GM12872 (cell line): Measurements from ENCODE around the gene PAAF1.

Experiments used
- CTCF ChIP-seq: IDR thresholded peaks from 3 replicates; pipeline ENCODE4 v1.5.1; 2011; ENCODE audit warnings: low read depth, mild to moderate bottlenecking, low read length, moderate library complexity; ENCODE audit not compliant: insufficient read depth

PAAF1 gene

GRCh38 chr11:73939096-73939495, 62.3 kb downstream of the PAAF1 start:
- TF ChIP-seq CTCF: no peak

DNA sequence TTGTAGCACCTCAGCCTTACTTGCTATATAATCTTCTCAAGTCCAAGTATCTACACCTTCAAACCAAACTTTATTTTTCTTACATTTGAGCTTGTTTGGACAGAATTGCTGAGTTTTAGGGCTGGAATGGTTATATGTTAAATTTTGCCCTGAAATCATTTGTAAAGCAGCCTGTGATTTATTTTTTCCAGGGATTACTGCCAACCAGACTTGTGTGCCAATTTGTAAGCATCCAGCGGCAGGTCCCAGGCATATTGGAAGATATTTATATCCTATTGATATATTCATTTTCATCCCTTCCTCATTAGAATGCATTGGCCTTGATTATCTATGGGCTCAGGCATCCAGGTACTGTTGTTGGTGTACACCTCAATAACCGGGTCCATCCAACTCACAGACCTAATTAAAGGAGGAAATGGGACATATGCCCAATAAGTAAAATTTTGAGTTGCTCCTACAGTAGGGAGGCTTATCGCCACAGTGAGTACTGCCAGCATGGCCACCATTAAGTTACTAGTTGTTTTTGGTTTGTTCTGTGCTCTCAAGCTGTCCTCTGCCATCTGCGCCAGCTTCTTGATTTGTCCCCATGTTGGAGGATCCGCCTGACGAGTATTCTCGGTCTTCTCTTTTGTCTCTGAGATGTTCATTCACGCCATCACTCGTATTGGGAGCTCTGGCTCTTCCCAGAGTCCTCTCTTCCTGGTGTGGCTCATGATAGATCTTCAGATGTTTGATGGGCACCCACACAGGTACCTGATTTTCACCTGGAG, 64.2 kb downstream of the PAAF1 start:
- no peak for TF ChIP-seq CTCF

- no peak for TF ChIP-seq CTCF
Observed at GRCh38 chr11:73942010-73942409, 65.2 kb downstream of the PAAF1 start.

DNA sequence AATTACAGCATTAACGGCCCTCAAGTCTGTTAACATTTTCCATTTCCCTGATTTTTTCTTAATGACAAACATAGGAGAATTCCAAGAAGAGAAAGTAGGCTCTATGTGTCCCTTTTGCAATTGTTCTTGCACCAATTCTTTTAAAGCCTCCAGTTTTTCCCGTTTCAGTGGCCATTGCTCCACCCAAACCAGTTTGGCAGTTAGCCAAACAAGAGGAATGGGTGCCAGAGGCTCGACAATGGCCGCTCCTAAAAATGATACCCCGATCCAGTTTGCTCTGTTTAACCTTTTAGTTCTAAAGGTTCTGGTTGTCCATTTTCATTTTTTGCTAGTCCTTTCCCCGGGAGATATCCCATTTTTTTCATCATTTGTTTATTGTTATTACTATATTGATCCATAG, 67.3 kb downstream of the PAAF1 start:
- TF ChIP-seq CTCF: no peak

- TF ChIP-seq CTCF: no peak
Observed at GRCh38 chr11:73944901-73945300, 68.1 kb downstream of the PAAF1 start.

DNA sequence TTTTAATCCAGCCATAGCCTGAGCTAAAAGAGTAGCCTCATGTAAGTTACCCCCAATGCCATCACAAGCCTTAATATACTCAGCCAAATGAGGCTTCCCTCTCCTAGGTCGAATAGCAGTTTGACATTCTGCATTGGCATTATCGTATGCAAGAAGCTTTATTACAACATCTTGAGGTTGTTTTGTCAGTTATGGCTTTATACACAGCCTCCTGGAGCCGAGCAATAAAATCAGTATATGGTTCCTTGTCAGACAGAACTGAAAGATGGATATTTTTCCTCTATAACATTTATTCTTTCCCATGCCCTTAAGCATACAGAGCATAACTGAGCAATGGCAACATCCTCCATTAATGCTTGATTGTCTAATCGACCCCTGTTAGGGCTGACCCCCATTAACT, 68.6 kb downstream of the PAAF1 start:
- TF ChIP-seq CTCF: no peak

GRCh38 chr11:73946798-73947458, 70.1 kb downstream of the PAAF1 start:
- no peak for TF ChIP-seq CTCF
